GM10248 (cell line): Measurements from ENCODE around the gene MYLK.

Experiments used
- CTCF ChIA-PET: fragments of 300-600 bp; sonication (Branson Sonifier 250); formaldehyde crosslinking; extraction: SDS; loops from one replicate; lab custom pipeline; 2021; ENCODE audit warnings: antibody characterized with exemption; lab: Yijun Ruan, JAX
- POLR2A ChIA-PET: fragments of 350-650 bp; sonication (Branson Sonifier 250); formaldehyde crosslinking; extraction: SDS; loops from one replicate; lab custom pipeline; 2020; ENCODE audit warnings: antibody characterized with exemption; lab: Yijun Ruan, JAX
- DNase-seq: peaks from one replicate; pipeline ENCODE4 v3.0.0; 2012; ENCODE audit errors: extremely low spot score
- CTCF ChIP-seq: IDR thresholded peaks from 2 replicates; pipeline ENCODE4 v1.5.1; 2012; ENCODE audit warnings: mild to moderate bottlenecking, low read depth; ENCODE audit errors: extremely low read depth, missing control alignments, control extremely low read depth

The MYLK gene

DNA sequence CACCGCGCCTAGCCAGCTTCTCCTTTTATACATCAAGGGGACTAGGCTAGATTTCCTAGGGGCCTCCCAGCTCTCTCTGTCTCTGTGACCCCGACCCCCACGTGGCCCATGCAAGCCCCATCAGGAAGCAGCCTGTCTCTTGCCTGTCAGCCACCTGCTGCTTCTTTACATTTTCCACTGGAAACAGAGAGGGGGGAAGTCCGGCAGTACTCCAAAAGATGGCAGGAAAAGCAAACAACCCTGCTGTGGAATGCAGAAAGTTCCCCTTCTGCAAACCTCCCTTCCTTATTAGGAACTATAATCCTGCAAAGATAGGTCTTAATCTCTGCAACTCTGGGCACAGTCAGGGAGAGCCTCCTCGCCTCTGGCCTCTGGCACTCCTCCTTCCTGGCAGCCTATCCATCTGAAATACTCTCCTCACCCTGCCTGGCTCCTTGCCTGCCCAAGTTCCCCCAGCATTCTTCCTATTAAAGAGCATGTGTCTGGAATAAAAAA is 251.9 kb downstream of the MYLK start:
- DNase-seq, result no peak
- TF ChIP-seq CTCF, result no peak
- ChIA-PET POLR2A (no interaction called here), CTCF (interaction anchor here (0.9 to 5.4 kb wide), 2 partner anchors 9 to 20 kb away, joined by 3 to 24 read pairs; no protein-coding TSS in a partner anchor)

DNA sequence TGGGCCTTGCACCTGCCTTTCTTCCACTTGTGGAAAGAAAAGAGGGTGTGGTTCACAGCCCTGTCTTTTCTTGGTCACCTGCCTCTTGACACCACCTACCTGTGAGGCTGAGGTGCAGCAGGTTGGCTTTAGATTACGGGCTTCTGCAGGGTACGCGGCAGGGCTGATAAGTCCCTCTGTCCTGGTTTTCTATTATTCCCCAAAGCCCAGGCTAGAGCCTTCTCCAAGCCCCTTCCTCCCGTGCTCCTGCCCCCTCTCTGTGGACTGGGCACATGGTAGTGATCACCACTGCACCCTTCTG is 254.4 kb downstream of the MYLK start:
- ChIA-PET CTCF (interaction anchor here (5.4 kb wide), 1 partner anchor 12 kb away, joined by 24 read pairs; no protein-coding TSS in a partner anchor), POLR2A (no interaction called here)
- no peak for TF ChIP-seq CTCF
- no peak for DNase-seq

DNA sequence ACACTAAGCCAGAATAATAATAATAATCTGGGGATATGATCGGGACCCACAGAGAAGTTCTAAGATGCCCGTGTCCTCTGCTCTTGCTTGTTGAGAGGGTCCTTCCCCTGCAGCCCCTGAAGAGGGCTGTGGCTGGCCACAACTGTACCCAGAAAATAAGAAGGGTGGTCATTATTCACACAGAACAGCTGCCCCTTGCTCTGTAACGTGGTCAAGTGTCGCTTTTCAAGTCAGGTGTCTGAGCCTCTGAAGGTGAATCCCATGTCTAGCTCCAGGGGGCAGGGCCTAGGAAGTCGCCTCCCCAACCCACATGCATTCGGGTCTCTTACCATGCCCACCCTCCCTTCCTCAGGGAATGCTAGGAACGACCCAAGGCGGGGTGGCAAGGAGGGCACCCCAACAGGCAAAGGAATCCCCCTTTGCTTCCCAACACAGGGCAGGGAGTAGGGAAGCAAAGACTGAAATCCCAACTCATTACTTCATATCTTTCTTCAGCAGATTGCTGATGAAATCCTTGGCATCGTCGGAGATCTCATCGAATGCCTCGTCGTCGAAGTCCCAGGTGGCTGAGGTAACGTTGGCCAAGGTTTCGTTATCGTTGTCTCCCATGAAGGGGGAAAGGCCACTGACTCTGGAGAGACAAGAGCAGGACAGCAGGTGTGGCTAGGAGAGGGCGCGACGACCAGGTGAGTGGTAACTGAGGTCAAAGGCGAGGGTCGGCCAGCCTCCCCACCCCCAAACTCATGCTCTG is 255.0 kb downstream of the MYLK start:
- POLR2A ChIA-PET, result no interaction called here
- CTCF ChIA-PET, result interaction anchor here (1.1 to 5.4 kb wide), 3 partner anchors 12 to 21 kb away, joined by 3 to 24 read pairs (median 7); no protein-coding TSS in a partner anchor
- no peak for DNase-seq
- TF ChIP-seq CTCF, result no peak

DNA sequence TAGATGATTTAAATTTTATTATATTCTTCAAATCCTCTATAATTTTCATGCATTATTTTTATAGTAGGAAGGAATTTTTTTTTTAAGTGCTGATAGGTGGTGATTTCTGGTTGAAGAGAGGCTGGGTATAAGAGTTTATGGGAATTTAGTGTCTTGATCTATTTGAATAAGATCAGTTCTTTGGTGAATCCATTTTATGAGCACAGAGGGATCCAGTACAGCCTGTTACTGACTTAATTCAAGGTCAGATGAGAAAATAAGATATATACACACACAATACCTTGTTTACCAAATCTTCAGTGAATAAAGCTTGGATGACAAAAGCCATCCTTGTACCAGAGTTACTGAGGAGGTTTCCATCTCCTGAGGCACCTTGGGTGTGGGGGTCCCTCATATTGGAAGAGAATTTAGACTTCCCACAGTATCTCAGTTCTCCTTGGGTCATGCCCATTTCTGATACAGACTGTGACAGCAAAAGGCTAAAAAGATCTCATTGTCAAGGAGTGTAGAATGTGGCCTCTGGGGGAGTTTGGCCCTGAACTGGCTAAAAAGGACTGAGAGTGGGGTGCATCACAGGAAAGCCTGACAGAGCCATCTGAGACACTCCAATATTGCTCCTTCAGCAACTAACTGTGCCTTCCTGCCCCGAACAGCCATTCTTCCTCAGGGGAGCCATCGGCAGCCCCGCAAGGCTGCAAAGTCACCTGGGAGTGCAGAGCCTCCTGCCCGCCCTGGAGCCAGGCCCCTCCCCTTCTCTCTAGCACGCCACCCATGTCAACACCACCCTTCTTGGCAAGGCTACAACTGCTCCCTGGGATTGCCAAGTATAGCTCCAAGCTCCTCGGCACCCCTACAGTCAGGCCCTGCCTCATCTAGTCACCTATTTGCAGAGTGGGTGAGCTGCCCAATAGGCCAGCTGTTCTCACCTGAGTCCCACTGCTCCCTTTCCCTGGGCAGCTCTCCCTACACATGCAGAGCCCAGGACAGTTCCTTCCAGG is 256.2 kb downstream of the MYLK start:
- TF ChIP-seq CTCF, result no peak

DNA sequence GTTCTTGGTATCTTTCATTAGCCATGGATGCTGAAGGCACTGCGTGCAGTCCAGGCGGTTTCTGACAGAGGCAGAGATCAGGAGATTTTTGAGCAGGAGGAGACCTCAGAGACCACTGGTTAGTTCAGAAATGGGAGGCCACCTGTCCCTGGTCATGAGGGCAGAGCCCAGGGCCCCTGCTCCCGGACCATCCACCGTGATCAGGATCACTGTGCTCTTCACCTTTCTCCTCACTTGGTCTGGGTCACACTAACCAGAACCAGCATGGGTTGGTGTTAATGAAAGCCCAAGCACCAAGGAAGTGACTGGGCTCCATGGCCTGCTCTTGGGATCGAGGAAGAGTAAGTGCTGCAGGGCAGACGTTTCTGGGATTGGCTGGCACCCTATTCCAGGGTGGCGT is 257.3 kb downstream of the MYLK start:
- CTCF ChIA-PET, result no interaction called here
- no peak for TF ChIP-seq CTCF
- DNase-seq, result no peak
- POLR2A ChIA-PET, result no interaction called here

More for the DNA sequence above, 256.2 kb downstream of the MYLK start:
- POLR2A ChIA-PET, result no interaction called here
- no peak for DNase-seq
- CTCF ChIA-PET, result interaction anchor here (1.1 to 1.6 kb wide), 2 partner anchors 14 to 22 kb away, joined by 3 to 7 read pairs; no protein-coding TSS in a partner anchor

DNA sequence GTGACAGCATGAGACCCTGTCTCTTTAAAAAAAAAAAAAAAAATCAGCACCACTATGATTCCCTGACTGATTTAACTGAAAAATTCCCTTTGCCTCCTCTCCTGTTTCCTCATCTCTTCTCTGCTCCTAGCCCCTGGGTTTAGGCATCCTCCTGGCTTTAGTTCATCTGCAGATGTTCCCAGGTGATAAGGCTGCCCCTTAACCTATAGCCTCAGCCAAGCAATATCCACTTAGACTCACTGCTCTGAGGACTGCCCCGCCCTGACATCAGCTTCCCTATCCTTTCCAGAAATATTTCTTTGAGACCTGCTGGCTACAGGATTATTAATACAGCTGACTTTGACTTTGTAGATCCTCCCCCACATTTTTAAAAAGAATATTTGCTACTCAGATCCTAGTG is 259.8 kb downstream of the MYLK start:
- TF ChIP-seq CTCF, result no peak
- ChIA-PET CTCF (interaction anchor here (1.9 kb wide), 1 partner anchor 17 kb away, joined by 14 read pairs; no protein-coding TSS in a partner anchor), POLR2A (no interaction called here)
- DNase-seq, result no peak
